Measurements from ENCODE around the gene OR8B2.
"Not testable (repeated sequence)": the region's sequence is repeated elsewhere in the genome, so short reads cannot be mapped to it uniquely, and the experiment has no call there.

Gene OR8B2

DNA sequence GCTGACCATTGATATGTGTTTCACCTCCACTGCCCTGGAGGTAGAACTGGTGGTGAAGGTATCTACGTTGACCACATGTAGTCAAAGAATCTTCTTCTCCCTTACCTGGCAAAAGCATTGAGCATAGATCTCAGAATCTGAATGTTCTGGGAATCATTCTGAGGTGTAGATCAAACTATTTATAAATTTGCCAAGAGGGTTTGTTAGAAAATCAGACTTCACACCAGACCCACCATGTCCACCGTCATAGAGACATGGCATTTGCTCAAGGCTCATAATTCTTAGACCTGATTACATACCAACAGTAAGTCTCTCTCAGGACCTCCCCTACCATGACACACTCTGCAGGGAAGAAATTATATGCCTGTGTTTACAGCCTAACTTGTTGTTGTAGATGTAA is at the start of gene OR8B2:
Gene OR8B2 (minus strand): TSS at position 101 of the 400 bp plus-strand sequence. CDS start 1,156 bp downstream, outside the sequence.
- no peak for DNase-seq

DNA sequence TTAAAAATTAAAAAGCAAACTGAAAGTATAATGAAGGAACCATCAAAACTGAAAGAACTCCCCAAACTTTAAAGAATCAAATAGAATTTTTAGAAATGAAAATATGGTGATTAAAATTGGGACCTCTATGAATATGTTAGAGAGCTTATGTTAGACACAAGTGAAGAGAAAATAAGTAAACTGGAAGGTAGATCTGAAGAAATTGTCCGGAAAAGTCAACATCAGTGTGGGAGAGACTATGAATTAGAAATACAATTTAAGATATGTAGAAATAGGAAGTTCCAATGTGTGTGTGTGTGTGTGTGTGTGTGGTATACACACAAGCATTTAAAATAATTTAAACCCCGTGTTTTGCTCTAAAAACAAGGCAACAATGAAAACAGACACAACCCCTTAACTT is 45.3 kb upstream of the OR8B2 start:
- DNase-seq = no peak

GRCh38 chr11:124424384-124424921 is 40.2 kb upstream of the OR8B2 start, which contains the start of gene OR8B4:
TSS of gene OR8B4 (minus strand) at chr11:124424871. CDS start at chr11:124424871, 0 bp downstream.
- DNase-seq = no peak

DNA sequence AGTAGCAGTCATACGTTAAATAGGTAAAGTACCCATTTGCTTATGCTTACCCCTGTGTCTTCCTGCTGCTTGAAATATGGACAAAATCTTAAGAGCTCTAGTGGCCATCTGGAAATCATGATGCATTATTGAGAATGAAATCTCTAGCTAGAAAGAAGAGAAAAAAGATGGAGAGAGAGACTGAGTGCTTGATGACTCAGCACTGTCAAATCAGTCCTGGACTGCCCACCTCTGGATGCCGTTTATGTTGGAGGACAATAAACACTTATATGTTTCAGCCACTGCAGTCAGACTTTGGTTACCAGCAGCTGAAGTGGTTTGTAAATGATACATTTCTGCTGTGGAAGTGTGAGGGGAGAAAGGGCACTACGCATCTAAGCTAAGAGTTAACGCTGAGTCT is 36.7 kb upstream of the OR8B2 start:
- no peak for DNase-seq

GRCh38 chr11:124415356-124415923 is 31.1 kb upstream of the OR8B2 start:
- no peak for DNase-seq

DNA sequence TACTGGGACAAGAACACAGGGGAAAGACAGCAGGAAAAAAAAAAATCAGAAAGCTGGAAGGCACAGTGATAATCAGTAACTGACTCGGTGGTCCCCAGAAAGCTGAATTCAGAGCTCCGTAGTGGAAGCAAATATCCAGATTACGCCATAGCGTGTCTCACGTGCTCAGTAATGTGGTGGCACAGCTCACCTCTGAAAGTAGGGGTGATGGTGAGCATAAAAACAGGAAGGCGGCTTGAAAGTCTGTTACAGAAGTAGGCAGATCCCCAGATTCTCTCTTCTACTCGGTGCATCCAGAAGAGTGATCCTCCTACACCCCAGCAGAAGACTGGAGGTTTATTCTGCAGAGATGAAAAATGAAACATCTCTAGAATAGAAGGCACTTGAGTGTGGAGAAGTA is 25.6 kb upstream of the OR8B2 start:
- no peak for DNase-seq

DNA sequence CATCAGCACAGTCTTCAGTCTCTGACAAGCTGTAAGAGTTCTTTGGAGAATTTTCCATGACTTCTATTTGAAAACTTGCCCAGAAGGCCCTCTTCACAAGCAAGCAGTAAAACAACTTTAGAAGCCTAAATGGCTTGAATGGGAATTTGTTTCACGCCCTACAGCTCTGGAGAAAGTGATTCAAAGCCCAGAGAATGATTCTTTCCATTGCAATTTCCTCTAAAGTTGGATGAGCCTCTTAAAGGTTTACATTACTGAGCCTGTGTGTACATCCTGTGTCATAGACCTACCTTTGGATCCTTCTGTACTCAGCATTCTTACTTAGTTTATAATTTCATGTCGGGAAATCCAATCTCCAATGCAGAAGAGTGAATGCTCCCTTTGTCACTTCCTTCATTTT is 21.3 kb upstream of the OR8B2 start:
- DNase-seq = no peak

DNA sequence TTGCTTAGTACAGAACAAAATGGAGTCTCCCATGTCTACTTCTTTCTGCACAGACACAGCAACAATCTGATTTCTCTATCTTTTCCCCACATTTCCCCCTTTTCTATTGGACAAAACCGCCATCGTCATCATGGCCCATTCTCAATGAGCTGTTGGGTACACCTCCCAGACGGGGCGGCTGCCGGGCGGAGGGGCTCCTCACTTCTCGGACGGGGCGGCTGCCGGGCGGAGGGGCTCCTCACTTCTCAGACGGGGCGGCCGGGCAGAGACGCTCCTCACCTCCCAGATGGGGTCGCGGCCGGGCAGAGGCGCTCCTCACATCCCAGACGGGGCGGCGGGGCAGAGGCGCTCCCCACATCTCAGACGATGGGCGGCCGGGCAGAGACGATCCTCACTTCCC is 18.9 kb upstream of the OR8B2 start:
- not testable (repeated sequence) for DNase-seq

DNA sequence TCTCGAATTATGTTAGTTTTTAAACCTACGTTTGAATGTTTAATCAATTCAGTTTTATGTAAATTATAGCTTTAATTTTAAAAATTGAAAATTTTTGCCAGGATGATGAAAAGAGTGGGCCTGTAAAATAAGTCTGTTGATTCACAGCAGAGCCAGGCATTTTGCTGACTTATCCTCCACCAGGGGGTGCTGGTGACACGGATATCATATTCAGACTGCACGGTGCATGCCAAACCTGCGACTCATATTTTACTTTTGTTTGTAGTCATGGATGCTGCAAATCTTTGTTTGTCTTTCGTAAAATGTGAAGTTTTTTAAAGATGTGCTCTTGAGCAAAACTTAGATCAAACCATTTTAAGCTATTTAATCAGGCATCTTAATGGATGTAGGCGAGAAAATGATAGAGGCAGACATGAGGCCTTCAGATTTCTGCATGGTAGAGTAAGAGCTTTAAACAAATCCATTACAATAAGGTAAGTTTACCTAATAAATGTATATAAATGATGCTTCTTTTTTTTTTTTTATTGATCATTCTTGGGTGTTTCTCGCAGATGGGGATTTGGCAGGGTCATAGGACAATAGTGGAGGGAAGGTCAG is 18.1 kb upstream of the OR8B2 start:
- DNase-seq = peak in 2 of 4 experiments; percentile 3 to 7

- no peak for DNase-seq
Observed at GRCh38 chr11:124398924-124399323, 14.6 kb upstream of the OR8B2 start, which contains the start of gene OR8B3. TSS of gene OR8B3 (minus strand) at chr11:124399024. CDS start at chr11:124397351, 1,673 bp downstream.

DNA sequence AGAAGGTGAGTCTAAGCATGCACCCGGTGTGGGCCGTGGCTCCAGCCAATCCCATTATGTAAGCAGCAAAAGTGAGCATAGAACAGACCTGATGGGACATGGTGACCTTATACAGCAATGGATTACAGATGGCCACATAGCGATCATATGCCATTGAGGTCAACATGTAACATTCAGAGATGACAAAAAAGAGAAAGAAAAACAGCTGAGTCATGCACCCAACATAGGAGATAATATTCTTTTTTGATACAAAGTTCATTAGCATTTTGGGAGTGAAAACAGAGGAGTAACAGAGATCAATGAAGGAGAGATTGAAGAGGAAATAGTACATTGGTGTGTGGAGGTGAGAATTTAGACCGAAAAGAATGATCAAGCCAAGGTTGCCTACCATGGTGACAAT is 12.5 kb upstream of the OR8B2 start:
- not testable (repeated sequence) for DNase-seq

- no peak for DNase-seq
Observed at GRCh38 chr11:124394408-124394807, 10.1 kb upstream of the OR8B2 start.

DNA sequence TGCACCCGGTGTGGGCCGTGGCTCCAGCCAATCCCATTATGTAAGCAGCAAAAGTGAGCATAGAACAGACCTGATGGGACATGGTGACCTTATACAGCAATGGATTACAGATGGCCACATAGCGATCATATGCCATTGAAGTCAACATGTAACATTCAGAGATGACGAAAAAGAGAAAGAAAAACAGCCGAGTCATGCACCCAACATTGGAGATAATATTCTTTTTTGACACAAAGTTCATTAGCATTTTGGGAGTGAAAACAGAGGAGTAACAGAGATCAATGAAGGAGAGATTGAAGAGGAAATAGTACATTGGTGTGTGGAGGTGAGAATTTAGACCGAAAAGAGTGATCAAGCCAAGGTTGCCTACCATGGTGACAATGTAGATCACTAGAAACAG is 1.4 kb downstream of the OR8B2 start:
- DNase-seq = not testable (repeated sequence)

GRCh38 chr11:124380585-124380984 is 3.7 kb downstream of the OR8B2 start:
- no peak for DNase-seq

- DNase-seq = no peak
Observed at GRCh38 chr11:124376280-124376679, 8.0 kb downstream of the OR8B2 start.

DNA sequence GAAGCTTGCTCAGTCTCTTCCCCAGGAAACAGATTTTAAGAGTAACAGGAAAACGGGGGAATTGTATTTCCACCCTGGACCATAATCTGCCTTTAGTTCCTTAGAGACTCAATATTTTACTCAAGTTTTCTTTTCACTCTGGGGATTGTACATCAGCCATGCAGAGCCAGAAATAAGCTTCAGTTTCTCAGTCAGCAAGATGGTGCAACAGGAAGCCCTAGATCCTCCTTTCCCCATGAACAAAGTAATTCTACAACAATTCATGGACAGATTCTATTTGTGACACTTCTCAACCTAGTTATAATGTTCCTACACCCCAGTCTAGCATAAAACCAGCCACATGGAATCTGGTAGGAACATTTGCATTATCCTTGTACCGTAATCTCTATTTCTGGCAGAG is 24.7 kb downstream of the OR8B2 start:
- no peak for DNase-seq

DNA sequence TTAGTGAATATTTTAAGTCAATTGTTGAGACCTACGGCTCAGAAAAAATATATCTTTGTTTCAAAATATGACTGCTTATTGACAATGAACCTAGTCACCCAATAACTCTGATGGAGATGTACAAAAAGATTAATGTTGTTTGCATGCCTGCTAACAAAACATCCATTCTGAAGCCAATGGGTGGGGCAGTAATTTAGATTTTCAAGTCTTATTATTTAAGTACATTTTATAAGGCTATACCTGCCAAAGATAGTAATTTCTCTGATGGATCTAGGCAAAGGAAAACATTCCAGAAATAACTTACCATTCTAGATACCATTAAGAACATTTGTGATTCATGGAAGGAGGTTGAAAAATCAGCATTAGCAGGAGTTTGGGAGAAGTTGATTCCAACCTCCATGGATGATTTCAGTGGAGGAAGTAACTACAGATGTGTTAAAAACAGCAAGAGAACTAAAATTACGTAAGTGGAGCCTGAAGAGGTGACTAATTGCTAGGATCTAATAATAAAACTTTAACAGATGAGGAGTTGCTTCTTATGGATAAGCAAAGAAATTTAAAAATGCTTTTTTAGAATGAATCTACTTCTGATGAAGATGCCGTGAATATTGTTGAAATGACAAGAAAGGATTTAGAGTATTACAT is 37.9 kb downstream of the OR8B2 start:
- DNase-seq = no peak

DNA sequence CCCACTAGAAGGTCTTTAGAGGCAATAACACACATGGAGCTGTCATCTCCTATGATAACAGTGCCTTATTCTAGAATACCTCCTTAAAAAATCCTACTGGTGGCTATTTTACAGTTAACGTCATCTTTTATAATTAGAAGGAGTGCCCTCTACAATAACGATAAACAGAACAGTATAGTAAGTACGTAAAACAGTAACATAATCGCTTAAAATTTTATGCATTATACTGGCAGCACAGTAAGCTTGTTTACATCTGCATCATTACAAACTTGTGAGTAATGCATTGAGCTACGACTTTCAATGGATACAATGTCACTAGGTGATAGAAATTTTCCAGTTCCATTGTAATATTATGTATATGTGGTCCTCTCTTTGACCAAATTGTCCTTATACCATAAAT is 40.0 kb downstream of the OR8B2 start:
- no peak for DNase-seq

- no peak for DNase-seq
Observed at GRCh38 chr11:124340142-124340447, 44.2 kb downstream of the OR8B2 start.

- no peak for DNase-seq
Observed at GRCh38 chr11:124339396-124340141, 44.7 kb downstream of the OR8B2 start.

All from activated CD4-positive, CD25-positive, alpha-beta regulatory T cell (primary cell).